GM15510 (cell line): ENCODE measurements around the gene MFAP2.
A peak's percentile ranks its signal among the peaks of the same experiment; 100 is the strongest.

Experiments
- POLR2A ChIP-seq: IDR thresholded peaks from 3 replicates; pipeline ENCODE4 v1.6.1; 2011; ENCODE audit warnings: borderline replicate concordance; ENCODE audit not compliant: insufficient read length; ENCODE audit errors: extremely low read depth

The MFAP2 gene

GRCh38 chr1:16967095-16967575 is 13.3 kb downstream of the MFAP2 start:
- no peak for TF ChIP-seq POLR2A

GRCh38 chr1:16966282-16966681 is 14.1 kb downstream of the MFAP2 start:
- no peak for TF ChIP-seq POLR2A

GRCh38 chr1:16965486-16966067 is 14.8 kb downstream of the MFAP2 start:
- TF ChIP-seq POLR2A, result no peak

GRCh38 chr1:16961297-16962133 is 18.9 kb downstream of the MFAP2 start:
- TF ChIP-seq POLR2A, result no peak

GRCh38 chr1:16960560-16961296 is 19.7 kb downstream of the MFAP2 start:
- peak; percentile 25 for TF ChIP-seq POLR2A

GRCh38 chr1:16958475-16958874 is 21.9 kb downstream of the MFAP2 start:
- TF ChIP-seq POLR2A, result no peak

GRCh38 chr1:16957731-16958130 is 22.7 kb downstream of the MFAP2 start:
- TF ChIP-seq POLR2A, result no peak

GRCh38 chr1:16956775-16957174 is 23.6 kb downstream of the MFAP2 start:
- no peak for TF ChIP-seq POLR2A

- no peak for TF ChIP-seq POLR2A
Measured at GRCh38 chr1:16955186-16955585, 25.2 kb downstream of the MFAP2 start.

- no peak for TF ChIP-seq POLR2A
Measured at GRCh38 chr1:16954579-16954978, 25.8 kb downstream of the MFAP2 start.

- no peak for TF ChIP-seq POLR2A
Measured at GRCh38 chr1:16946646-16947045, 33.8 kb downstream of the MFAP2 start.

- no peak for TF ChIP-seq POLR2A
Measured at GRCh38 chr1:16944038-16944437, 36.4 kb downstream of the MFAP2 start.

- TF ChIP-seq POLR2A, result no peak
Measured at GRCh38 chr1:16938351-16939321, 41.8 kb downstream of the MFAP2 start.
